K562 (cell line): ENCODE data around the gene NMT2. TPM values are rescaled to one million over a fixed set of nuclear protein-coding genes. Genes with fewer than 3 reads are reported as not detected.

ENCODE experiments used
- ATAC-seq: fragments of 200-7000 bp; cut with Tn5 transposase; 3 replicates; pipeline ENCODE4 v1.9.1; 2020; ENCODE audit warnings: moderate library complexity
- BruUV-seq: library from RNA; stranded (reverse); fragments of 400-500 nt; replicated peaks from 2 replicates; lab custom pipeline; 2021; lab: Mats Ljungman, UMichigan
- CTCF ChIA-PET: fragments of 300-600 bp; formaldehyde crosslinking; extraction: SDS; loops from one replicate; lab custom pipeline; 2021; ENCODE audit warnings: low intra/inter-chr PET ratio; lab: Yijun Ruan, JAX
- POLR2A ChIA-PET: fragments of 300-600, 350-650 bp; sonication (Branson Sonifier 250); formaldehyde crosslinking; extraction: SDS; loops from one replicate; lab custom pipeline; 2021; ENCODE audit warnings: antibody characterized with exemption, inconsistent platforms; lab: Yijun Ruan, JAX
- DNase-seq, 4 experiments: peaks; one replicate each; pipeline versions ENCODE4 v3.0.0 to v3.0.0-alpha.2; 2011 to 2018; ENCODE audit warnings: low spot score in 3 of 4, mixed read lengths in 3 of 4; ENCODE audit errors: extremely low read depth in 1 of 4
- FAIRE-seq: peaks from 2 replicates; lab custom pipeline; 2011; peaks lifted over from hg19 to GRCh38; lab: Jason Lieb, UNC
- H2AFZ ChIP-seq: 2 replicates; pipeline ENCODE4 v1.6.0; 2011; ENCODE audit warnings: low read depth, low read length, control low read depth, inconsistent platforms
- H3K27ac ChIP-seq: fragments of 200-600 bp; 3 replicates; pipeline ENCODE4 v1.8.0; 2011; ENCODE audit warnings: low read depth, mild to moderate bottlenecking, control low read depth, inconsistent platforms, low read length, moderate library complexity, mixed read lengths; ENCODE audit errors: extremely low read depth
- H3K27me3 ChIP-seq, 2 experiments: fragments of 300-600 bp in 1 of 2; 2 replicates in 1 of 2; 3 replicates in 1 of 2; pipeline versions ENCODE4 v1.6.0 to v1.8.0; 2011; ENCODE audit warnings: inconsistent platforms in 2 of 2, low read length in 2 of 2, mild to moderate bottlenecking in 1 of 2, mixed read lengths in 1 of 2, moderate library complexity in 1 of 2; ENCODE audit not compliant: control insufficient read depth in 2 of 2, insufficient read depth in 2 of 2
- H3K36me3 ChIP-seq: fragments of 300-600 bp; 3 replicates; pipeline ENCODE4 v1.8.0; 2011; ENCODE audit warnings: mild to moderate bottlenecking, low read length, inconsistent platforms; ENCODE audit not compliant: control insufficient read depth, insufficient read depth
- H3K4me1 ChIP-seq, 2 experiments: fragments of 200-600 bp in 1 of 2; replicated peaks in 1 of 2; 2 replicates in 1 of 2; 3 replicates in 1 of 2; pipeline versions ENCODE4 v1.5.1 to v1.8.0; 2011; ENCODE audit warnings: inconsistent platforms in 2 of 2, low read length in 2 of 2, mild to moderate bottlenecking in 1 of 2, mixed read lengths in 1 of 2, moderate library complexity in 1 of 2; ENCODE audit not compliant: control insufficient read depth in 2 of 2, insufficient read depth in 2 of 2
- H3K4me2 ChIP-seq: 2 replicates; pipeline ENCODE4 v1.6.1; 2011; ENCODE audit warnings: low read length, control low read depth, inconsistent platforms, mixed read lengths; ENCODE audit not compliant: insufficient read depth
- H3K4me3 ChIP-seq: fragments of 200-600 bp; sonication (generic), shearing (Covaris generic); 2 replicates; pipeline ENCODE4 v1.5.1; 2016; ENCODE audit warnings: control low read depth, inconsistent platforms
- H3K79me2 ChIP-seq: fragments of 200-600 bp; 3 replicates; pipeline ENCODE4 v1.8.0; 2011; ENCODE audit warnings: low read length, inconsistent platforms; ENCODE audit not compliant: control insufficient read depth, insufficient read depth
- H3K9ac ChIP-seq, 2 experiments: 2 replicates each; pipeline versions ENCODE4 v1.6.0 to v1.6.1; 2011; ENCODE audit warnings: low read depth in 2 of 2, low read length in 2 of 2, control low read depth in 1 of 2, inconsistent platforms in 1 of 2, mild to moderate bottlenecking in 1 of 2, mixed read lengths in 1 of 2; ENCODE audit not compliant: insufficient read depth in 1 of 2
- H3K9me1 ChIP-seq: one replicate; pipeline ENCODE4 v1.6.0; 2011; ENCODE audit warnings: inconsistent platforms, mild to moderate bottlenecking, low read length, moderate library complexity; ENCODE audit not compliant: control insufficient read depth, insufficient read depth
- H3K9me3 ChIP-seq: replicated peaks from 2 replicates; pipeline ENCODE4 v1.5.1; 2011; ENCODE audit warnings: low read depth, low read length, inconsistent platforms; ENCODE audit not compliant: control insufficient read depth, insufficient read depth
- H4K20me1 ChIP-seq: replicated peaks from 2 replicates; pipeline ENCODE4 v1.6.1; 2011; ENCODE audit warnings: low read length, inconsistent platforms, mixed read lengths; ENCODE audit not compliant: control insufficient read depth, insufficient read depth
- ATF1 ChIP-seq, 2 experiments: fragments of 450-650 bp in 1 of 2; IDR thresholded peaks; 2 replicates each; pipeline ENCODE4 v1.6.1; 2016; ENCODE audit warnings: missing compliant biosample characterization in 1 of 2, missing genetic modification characterization in 1 of 2
- BCOR ChIP-seq: fragments of 450-650 bp; IDR thresholded peaks from 2 replicates; pipeline ENCODE4 v1.6.1; 2016
- CREBBP ChIP-seq: IDR thresholded peaks from one replicate; pipeline ENCODE4 v1.6.1; 2012; ENCODE audit warnings: low read depth, mild to moderate bottlenecking, control low read depth, inconsistent platforms, low read length
- CXXC5 ChIP-seq: fragments of 250-450 bp; sonication (Bioruptor Pico); IDR thresholded peaks from 2 replicates; pipeline ENCODE4 v1.8.0; 2022; ENCODE audit warnings: inconsistent platforms, mild to moderate bottlenecking, moderate library complexity
- FOXA1 ChIP-seq: fragments of 450-650 bp; IDR thresholded peaks from 2 replicates; pipeline ENCODE4 v1.6.1; 2016; ENCODE audit warnings: mild to moderate bottlenecking, borderline replicate concordance
- KHSRP ChIP-seq: fragments of 450-650 bp; IDR thresholded peaks from 2 replicates; pipeline ENCODE4 v1.6.1; 2017
- POLR2H ChIP-seq: IDR thresholded peaks from 2 replicates; pipeline ENCODE4 v1.6.1; 2016; ENCODE audit warnings: missing genetic modification characterization, low read depth, mild to moderate bottlenecking, control low read depth, missing compliant biosample characterization, moderate library complexity
- SFPQ ChIP-seq: fragments of 200-400 bp; formaldehyde crosslinking; IDR thresholded peaks from 2 replicates; pipeline ENCODE4 v1.6.1; 2017; ENCODE audit warnings: mild to moderate bottlenecking, low read depth, low read length, moderate library complexity
- TOE1 ChIP-seq, 2 experiments: fragments of 450-650 bp in 1 of 2; sonication (generic) in 1 of 2; formaldehyde crosslinking in 1 of 2; IDR thresholded peaks; 2 replicates each; pipeline versions ENCODE4 v1.7.1 to v1.8.0; 2016 to 2022; ENCODE audit warnings: borderline replicate concordance in 2 of 2, mild to moderate bottlenecking in 2 of 2, antibody characterized with exemption in 1 of 2, inconsistent platforms in 1 of 2, low read depth in 1 of 2, missing genetic modification reagents in 1 of 2, moderate library complexity in 1 of 2
- ZNF551 ChIP-seq: fragments of 250-450 bp; sonication (Bioruptor Pico); IDR thresholded peaks from 2 replicates; pipeline ENCODE4 v1.5.0; 2021; ENCODE audit warnings: mild to moderate bottlenecking, moderate library complexity
- WGBS: fragments of 100-300 bp; shearing (Covaris generic); methylation state at CpG from one replicate; pipeline ENCODE4 v1.1.6; 2016; ENCODE audit warnings: low coverage, mixed read lengths; ENCODE audit not compliant: insufficient coverage; ENCODE audit errors: missing lambda C conversion rate; 5-methylcytosine and 5-hydroxymethylcytosine counted together
- in situ Hi-C: fragments of 300-500 bp; cut with MboI; formaldehyde crosslinking; loops from 4 replicates; pipeline ENCODE4 v1.15.0; 2018; ENCODE audit warnings: inconsistent platforms, mixed read lengths
- intact Hi-C: fragments of 100-400 bp; cut with micrococcal nuclease; formaldehyde crosslinking; loops from 2 replicates; pipeline ENCODE4 v1.14.2; 2022
- polyA plus RNA-seq, 8 experiments: library from polyadenylated mRNA; depleted of rRNA in 4 of 8; stranded (reverse) in 5 of 8; unstranded in 3 of 8; fragments of >200 nt; fragmentation: Nextera tagmentation in 2 of 8; fragmentation: Illumina TruSeq in 1 of 8; extraction: Ambion mirVana in 2 of 8; extraction: Trizol in 1 of 8; gene quantifications; 2 replicates each; pipeline versions ENCODE4 v1.2.1 to v1.2.3, GENCODE V29; 2011 to 2014; ENCODE audit warnings: inconsistent platforms in 1 of 8, missing spikeins in 1 of 8
- total RNA-seq, 7 experiments: library from RNA; depleted of rRNA in 6 of 7; stranded (reverse); fragments of >200 nt in 6 of 7; fragmentation: Illumina TruSeq in 2 of 7; extraction: Trizol in 2 of 7; gene quantifications; 2 replicates each; pipeline versions ENCODE4 v1.2.1 to v1.2.3, GENCODE V29; 2011 to 2021; ENCODE audit warnings: low replicate concordance in 1 of 7

Gene NMT2
- total and polyA plus RNA-seq, 9 of the 15 experiments (the other 6 are each of a cell fraction or from before 2014, with no cell fraction given), result 5.2 to 15.9 (median 10.8) TPM

- no peak overlapping the region for H3K9ac ChIP-seq
- no peak for TF ChIP-seq FOXA1
- no peak for TF ChIP-seq KHSRP
- TF ChIP-seq ZNF551, result no peak
- TF ChIP-seq CXXC5 (CRISPR knock-in tag), result no peak
- no peak for TF ChIP-seq ATF1 (CRISPR knock-in tag; IDR thresholded peaks at IDR 0.05)
- no peak for TF ChIP-seq ATF1 (tag; IDR thresholded peaks at IDR 0.05)
- no peak for TF ChIP-seq CREBBP
- TF ChIP-seq BCOR, result no peak
- TF ChIP-seq TOE1 (IDR thresholded peaks at IDR 0.05; ENCODE audit: borderline replicate concordance), result no peak
- no peak for TF ChIP-seq TOE1 (CRISPR knock-in tag; IDR thresholded peaks at IDR 0.05; ENCODE audit: borderline replicate concordance, low read depth)
- TF ChIP-seq SFPQ, result no peak
- TF ChIP-seq POLR2H (tag), result no peak
These were observed 28.8 kb upstream of the NMT2 start for GRCh38 chr10:15197276-15197675.

More at GRCh38 chr10:15197276-15197675, 28.8 kb upstream of the NMT2 start:
- Histone ChIP-seq H3K4me2 (no peak overlapping the region), H3K9me3 (no peaks in the 10 kb centered on the region), H3K4me3 (no peak overlapping the region), H3K79me2 (no peaks in the 10 kb centered on the region), H3K4me1 (peaks cover 0 to 3% of the 10 kb centered on the region in 2 experiments; a peak in 2 of 5 replicates), H4K20me1 (no peaks in the 10 kb centered on the region), H3K9me1 (no peaks in the 10 kb centered on the region), H2AFZ (no peak overlapping the region), H3K36me3 (no peaks in the 10 kb centered on the region), H3K27me3 (peaks cover 0 to 11% of the 10 kb centered on the region in 2 experiments; a peak in 3 of 5 replicates), H3K27ac (no peak overlapping the region)
- no TSS peak for BruUV-seq
- ChIA-PET POLR2A (interaction anchor here (0.9 kb wide), 1 partner anchor 12 kb away, joined by 3 read pairs; no protein-coding TSS in a partner anchor), CTCF (no interaction called here)
- DNase-seq (no peak), ATAC-seq (no peak), FAIRE-seq (no peak)
- WGBS, result 17% methylated on average over 2 of the region's 2 CpGs
- in situ Hi-C loops, result no loop called here
- intact Hi-C loops, result no loop called here
